T-helper 22 cell (primary cell): Measurements from ENCODE around the gene DCK.

Experiments used
- DNase-seq: peaks from one replicate; pipeline ENCODE4 v3.0.0-alpha.2; 2020; ENCODE audit warnings: low read depth

Gene DCK

GRCh38 chr4:71063711-71064110, 70.3 kb downstream of the DCK start:
- DNase-seq = no peak

DNA sequence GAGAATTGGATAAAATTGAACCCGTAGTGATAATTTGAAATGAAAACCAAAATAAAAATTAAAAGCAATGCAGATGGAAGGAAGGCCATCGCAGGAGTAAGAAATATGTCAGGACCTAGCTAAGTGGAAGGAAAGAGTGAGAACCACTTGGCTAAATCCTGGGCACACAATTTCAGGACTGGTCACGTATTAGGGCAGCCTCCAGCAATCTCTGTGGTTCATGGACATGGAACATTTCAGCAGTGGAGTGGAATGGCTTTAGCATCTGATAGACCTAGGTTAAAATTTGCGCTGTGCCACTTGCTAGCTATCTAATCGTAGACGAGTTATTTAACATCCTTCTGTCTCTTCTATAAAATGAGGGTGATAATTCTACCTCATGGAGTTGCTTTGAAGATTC, 71.1 kb downstream of the DCK start:
- DNase-seq = no peak

DNA sequence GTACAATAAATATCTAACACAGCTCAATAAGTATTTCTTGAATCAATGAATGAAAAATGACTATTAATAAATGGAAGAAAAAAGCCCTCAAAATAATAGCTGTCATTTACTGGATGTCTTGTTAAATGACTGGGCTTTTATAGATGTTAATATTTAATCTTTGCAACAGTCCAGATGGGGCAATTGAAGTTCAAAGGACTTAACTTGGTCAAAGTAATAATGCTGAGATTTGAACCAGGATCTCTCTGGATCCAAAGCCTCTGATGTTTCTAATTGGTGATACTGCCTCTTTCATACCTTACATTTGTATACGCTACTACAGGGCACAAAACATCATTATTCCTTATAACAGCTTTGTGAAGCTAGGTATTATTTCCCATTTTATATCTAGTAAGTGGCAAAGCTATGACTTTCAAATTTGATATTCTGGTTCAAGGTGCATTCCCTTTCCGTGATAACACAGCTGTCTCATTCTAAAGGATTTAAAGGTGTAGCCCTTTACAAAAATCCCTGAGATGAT, 72.6 kb downstream of the DCK start:
- DNase-seq = no peak

DNA sequence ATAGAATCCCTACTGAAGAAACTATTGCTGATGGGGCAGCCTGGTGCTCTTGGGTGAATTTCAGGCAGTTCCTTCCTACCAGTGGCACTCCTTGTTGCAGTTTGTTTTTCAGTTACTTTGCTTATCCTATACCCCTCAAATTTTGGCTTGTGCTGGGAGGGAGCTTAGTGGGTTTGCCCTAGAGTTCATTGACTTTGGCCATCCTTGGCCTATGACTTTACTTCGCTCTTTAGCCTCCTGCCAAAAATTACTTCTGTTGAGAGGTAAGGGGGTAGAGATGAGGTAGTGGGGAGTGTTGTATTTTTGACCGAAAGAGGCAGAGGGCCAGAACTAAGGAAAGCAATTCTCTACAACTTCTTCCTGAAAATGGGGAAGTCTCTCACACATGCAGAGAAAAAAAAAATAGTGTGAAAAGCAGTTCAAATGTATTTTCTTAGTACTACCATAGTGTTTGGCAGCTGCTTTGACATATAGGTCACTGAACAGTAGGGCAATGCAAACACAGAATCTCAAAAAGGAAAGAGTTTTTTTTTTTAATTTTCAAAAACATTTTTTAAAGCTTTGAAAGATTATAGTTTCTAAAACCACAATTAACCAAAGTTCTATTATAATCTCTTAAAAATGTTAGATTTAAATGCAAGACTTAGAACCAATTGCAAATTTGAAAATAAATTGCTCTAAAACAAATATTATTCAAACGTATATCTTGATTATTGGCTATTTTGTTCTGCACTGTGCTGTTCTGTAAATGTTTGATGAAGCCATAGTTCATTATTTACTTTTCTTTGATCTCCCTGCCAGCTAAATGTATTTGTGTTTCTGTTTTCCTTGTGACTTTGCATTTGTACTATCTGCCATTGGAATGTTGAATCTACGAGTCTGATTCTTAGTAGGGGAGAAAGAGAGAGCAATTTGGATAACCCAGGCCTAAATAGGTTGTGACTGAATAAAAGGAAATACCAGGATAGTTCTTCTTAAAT, 73.6 kb downstream of the DCK start:
- DNase-seq = no peak

DNA sequence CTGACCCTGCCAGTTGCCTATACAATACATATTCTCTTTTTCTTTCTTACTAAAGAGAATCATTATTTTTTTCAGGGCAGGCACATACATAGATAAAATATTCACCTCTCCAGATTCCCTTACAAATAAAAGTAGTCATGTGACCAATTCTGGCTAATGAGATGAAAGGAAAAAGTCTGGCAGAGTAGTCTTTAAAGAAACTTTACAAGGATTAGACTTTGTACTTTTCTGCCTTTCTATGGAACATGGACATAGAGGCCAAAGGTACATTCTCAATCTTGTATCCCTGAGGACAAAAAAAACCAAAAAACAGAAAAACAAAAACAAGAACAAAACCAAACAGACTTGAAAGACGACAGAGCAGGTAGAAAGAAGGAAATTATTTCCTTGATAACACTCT, 75.6 kb downstream of the DCK start:
- no peak for DNase-seq

GRCh38 chr4:71070015-71070414, 76.6 kb downstream of the DCK start:
- no peak for DNase-seq

DNA sequence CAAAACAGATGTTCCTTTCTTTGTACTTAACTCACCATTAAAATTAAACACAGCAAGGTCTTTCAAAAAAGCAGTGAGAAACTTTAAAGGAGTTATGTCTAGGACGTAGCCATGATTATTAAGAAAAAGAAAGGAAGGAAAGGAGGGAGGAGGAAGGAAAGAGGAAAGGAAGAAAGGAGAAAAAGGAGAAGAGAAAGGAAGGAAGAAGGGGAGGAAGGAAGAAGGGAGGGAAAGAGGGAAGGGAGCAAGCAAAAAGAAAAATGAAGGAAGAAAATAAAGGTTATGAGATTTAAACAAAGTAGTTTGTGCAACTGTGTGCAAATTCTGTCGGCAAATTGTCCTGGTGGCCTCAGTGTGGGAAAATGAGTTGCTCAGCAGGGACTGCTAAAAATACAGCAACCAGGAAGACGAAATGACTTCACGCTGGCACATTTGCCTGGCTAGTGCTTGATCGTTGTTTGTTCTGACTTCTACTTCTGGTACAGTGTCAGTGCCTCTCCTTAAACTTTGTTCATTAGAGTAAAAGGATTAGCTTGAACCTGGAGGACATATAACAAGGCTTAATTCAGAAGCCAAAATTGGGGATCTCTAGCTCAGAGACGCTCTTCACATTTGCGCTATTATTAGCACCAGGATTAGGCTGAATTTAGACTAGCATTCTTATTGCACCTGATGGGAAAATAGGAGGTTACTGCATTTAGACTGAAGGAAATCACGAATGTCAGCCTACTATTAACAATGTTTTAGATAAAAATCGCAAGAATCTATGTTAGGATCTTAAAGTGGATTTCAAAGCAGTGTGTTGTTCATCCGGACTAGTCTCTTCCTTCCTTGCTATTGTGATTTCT, 81.2 kb downstream of the DCK start:
- DNase-seq = no peak
